SK-N-SH treated with all-trans-retinoic acid at 6 μM for 48 hours (cell line): ENCODE data around the gene LBHD1.

ENCODE experiments used
- GLIS3 ChIP-seq: fragments of 250-450 bp; sonication (Bioruptor Pico); IDR thresholded peaks from 2 replicates; pipeline ENCODE4 v1.5.0; 2020; ENCODE audit warnings: mild to moderate bottlenecking, moderate library complexity
- PATZ1 ChIP-seq: fragments of 250-450 bp; sonication (Bioruptor Pico); IDR thresholded peaks from 2 replicates; pipeline ENCODE4 v1.8.0; 2020; ENCODE audit warnings: mild to moderate bottlenecking, moderate library complexity, borderline replicate concordance
- SNAI2 ChIP-seq: fragments of 250-450 bp; sonication (Bioruptor Pico); IDR thresholded peaks from 2 replicates; pipeline ENCODE4 v1.5.0; 2020; ENCODE audit warnings: mild to moderate bottlenecking, moderate library complexity
- ZFP3 ChIP-seq: fragments of 250-450 bp; sonication (Bioruptor Pico); IDR thresholded peaks from 2 replicates; pipeline ENCODE4 v1.5.0; 2020; ENCODE audit warnings: mild to moderate bottlenecking, moderate library complexity

GRCh38 chr11:62615521-62615920, 56.5 kb downstream of the LBHD1 start:
- no peak for TF ChIP-seq ZFP3 (CRISPR knock-in tag)
- no peak for TF ChIP-seq SNAI2 (CRISPR knock-in tag)
- no peak for TF ChIP-seq PATZ1 (CRISPR knock-in tag)
- TF ChIP-seq GLIS3 (CRISPR knock-in tag) = no peak
